HUES48 (cell line): ENCODE measurements around the gene KATNAL2.
"Not testable (repeated sequence)": the region's sequence is repeated elsewhere in the genome, so short reads cannot be mapped to it uniquely, and the experiment has no call there.

Experiments used
- H3K27ac ChIP-seq: one replicate; pipeline ENCODE4 v1.7.0; 2013; ENCODE audit warnings: low read depth, low read length, inconsistent platforms
- H3K27me3 ChIP-seq: 2 replicates; pipeline ENCODE4 v1.6.1; 2013; ENCODE audit warnings: mild to moderate bottlenecking, low read length; ENCODE audit not compliant: control insufficient read depth, insufficient read depth
- H3K36me3 ChIP-seq: 2 replicates; pipeline ENCODE4 v1.6.1; 2013; ENCODE audit warnings: low read length; ENCODE audit not compliant: control insufficient read depth, insufficient read depth
- H3K4me1 ChIP-seq: 2 replicates; pipeline ENCODE4 v1.6.1; 2013; ENCODE audit warnings: mild to moderate bottlenecking, low read length; ENCODE audit not compliant: control insufficient read depth, insufficient read depth
- H3K4me3 ChIP-seq: 2 replicates; pipeline ENCODE4 v1.5.1; 2013; ENCODE audit warnings: mild to moderate bottlenecking, low read depth, low read length
- H3K9ac ChIP-seq: 2 replicates; pipeline ENCODE4 v1.6.1; 2013; ENCODE audit warnings: mild to moderate bottlenecking, low read depth, low read length, moderate library complexity
- H3K9me3 ChIP-seq: 2 replicates; pipeline ENCODE4 v1.6.1; 2013; ENCODE audit warnings: low read length; ENCODE audit not compliant: control insufficient read depth, insufficient read depth

The KATNAL2 gene

DNA sequence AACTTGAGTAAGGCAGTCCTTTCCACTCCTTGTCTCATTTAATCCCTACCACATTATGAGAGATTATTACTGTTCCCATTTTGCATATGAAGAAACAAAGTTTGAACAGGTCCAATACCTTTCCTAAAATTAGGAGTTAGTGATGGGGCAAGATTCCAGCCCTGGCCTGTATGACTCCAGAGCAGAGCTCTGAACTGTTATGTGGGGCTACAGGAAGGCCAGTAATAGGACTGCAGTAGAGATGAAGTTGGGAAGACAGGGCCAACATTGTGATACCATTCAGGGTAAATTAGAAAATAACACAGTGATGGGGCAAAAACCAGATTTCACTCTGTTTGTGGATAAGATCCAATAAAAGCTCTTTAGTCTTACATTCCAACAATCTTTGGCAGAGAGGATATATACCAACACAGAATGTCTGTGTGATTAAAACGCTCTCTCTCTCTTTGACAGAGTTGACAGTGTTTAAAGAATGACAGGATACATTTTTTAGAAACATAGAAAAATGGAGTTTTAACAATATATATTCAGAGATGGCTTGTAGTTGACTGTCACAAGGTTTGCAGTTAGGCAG is 22.7 kb downstream of the KATNAL2 start:
- H3K9me3 ChIP-seq = no peaks in the 10 kb centered on the region
- H3K27me3 ChIP-seq = no peaks in the 10 kb centered on the region
- no peaks in the 10 kb centered on the region for H3K36me3 ChIP-seq
- H3K27ac ChIP-seq = no peak overlapping the region
- H3K4me1 ChIP-seq = peaks cover 12% of the 10 kb centered on the region
- no peak overlapping the region for H3K9ac ChIP-seq
- H3K4me3 ChIP-seq = no peak overlapping the region

DNA sequence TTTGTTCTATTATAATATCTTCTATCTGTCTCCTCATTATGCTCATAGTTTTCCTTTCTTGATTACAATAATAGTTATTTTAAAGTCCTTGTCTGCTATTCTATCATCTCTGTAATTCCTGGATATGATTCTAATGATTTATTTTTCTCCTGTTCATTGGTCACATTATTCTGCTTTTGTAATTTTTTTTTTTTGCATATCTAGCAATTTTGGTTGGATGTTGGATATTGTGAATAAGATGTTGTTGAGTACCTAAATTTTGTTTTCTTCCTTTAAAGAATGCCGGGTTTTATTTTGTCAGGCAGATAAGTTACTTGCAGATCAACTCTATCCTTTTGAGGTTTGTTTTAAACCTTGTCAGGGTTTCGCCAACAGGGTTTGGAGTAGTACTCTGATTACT is 25.2 kb downstream of the KATNAL2 start:
- no peaks in the 10 kb centered on the region for H3K9me3 ChIP-seq
- H3K27ac ChIP-seq = no peak overlapping the region
- no peak overlapping the region for H3K9ac ChIP-seq
- no peak overlapping the region for H3K4me3 ChIP-seq
- H3K4me1 ChIP-seq = peaks cover 16% of the 10 kb centered on the region
- H3K27me3 ChIP-seq = no peaks in the 10 kb centered on the region
- no peaks in the 10 kb centered on the region for H3K36me3 ChIP-seq

DNA sequence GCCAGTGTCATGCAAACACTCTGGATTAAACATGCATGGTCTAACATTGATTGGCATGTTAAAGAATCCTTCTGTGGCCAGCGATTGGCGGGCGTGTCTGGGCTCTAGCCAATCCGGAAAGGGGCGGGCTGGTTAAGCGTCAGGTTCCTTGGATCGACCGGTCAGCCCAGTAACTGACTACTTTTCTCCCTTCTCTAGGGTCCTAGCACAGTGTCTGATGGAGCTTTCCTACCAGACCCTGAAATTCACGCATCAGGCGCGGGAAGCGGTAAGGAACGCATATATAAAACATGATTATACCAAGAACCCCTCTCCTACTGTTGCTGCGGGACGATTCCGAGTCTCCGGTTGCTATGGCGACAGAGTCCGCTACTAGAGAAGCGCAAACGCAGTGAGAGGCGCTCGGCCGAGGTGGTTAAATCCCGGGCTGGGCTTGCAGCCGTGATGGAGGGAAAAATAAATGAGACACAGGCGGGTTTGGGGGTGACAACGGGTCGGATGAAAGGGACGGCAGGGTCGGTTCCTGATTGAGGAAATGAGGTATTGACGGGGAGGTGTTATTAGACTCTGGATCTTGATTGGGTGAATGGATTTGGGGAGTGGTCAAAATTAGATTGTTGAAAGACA is 29.4 kb downstream of the KATNAL2 start:
- H3K9ac ChIP-seq = no peak overlapping the region
- peaks cover 4% of the 10 kb centered on the region for H3K4me1 ChIP-seq
- H3K27ac ChIP-seq = no peak overlapping the region
- no peaks in the 10 kb centered on the region for H3K27me3 ChIP-seq
- peak overlapping the region; percentile 89 for H3K4me3 ChIP-seq
- H3K9me3 ChIP-seq = no peaks in the 10 kb centered on the region
- H3K36me3 ChIP-seq = no peaks in the 10 kb centered on the region

DNA sequence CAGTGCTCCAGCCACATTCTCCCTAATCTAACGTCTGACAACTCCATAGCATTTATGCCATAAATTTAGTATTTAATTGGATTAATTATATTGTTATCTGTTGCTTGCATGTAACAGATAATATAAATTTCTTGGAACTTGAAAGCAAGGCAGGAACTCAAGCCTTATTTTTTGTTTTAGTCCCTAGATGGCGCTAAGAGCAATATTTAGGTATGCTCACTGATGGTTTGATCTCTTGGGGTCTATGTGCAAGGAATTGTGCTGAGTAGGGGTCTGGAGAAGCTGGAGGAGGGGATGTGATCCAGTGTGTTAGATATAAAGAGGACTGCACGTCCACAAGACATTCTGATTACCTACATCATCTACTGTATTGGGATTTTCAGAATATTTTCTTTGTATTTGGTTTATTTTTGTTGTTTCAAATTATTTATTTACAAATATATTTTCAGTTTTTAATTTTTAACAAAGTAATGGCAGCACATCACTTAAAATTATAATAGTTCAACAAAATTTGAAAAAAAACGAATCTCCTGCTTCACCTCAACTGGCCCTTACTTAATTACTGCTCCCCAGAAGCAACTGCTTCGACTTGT is 32.8 kb downstream of the KATNAL2 start:
- H3K9me3 ChIP-seq = no peaks in the 10 kb centered on the region
- peaks cover 4% of the 10 kb centered on the region for H3K4me1 ChIP-seq
- no peak overlapping the region for H3K27ac ChIP-seq
- no peaks in the 10 kb centered on the region for H3K27me3 ChIP-seq
- H3K4me3 ChIP-seq = no peak overlapping the region
- H3K36me3 ChIP-seq = no peaks in the 10 kb centered on the region
- no peak overlapping the region for H3K9ac ChIP-seq

DNA sequence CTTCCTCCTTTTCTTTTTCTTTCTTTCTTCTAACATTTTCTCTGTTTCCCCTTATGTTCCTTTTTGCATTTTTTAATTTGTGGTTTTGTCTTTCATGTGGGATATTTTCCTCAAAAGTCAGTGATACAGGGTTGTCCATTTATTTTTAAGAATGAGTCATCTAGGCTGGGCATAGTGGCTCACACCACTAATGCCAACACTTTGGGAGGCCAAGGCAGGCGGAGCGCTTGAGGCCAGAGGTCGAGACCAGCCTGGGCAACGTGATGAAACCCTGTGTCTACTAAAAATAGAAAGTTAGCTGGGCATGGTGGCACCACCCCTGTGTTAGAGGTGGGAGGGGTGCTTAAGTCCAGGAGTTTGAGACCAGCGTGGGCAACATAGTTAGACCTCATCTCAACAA is 35.8 kb downstream of the KATNAL2 start:
- Histone ChIP-seq H3K27me3 (no peaks in the 10 kb centered on the region), H3K27ac (no peak overlapping the region), H3K9me3 (no peaks in the 10 kb centered on the region), H3K4me3 (no peak overlapping the region), H3K36me3 (no peaks in the 10 kb centered on the region), H3K4me1 (no peaks in the 10 kb centered on the region), H3K9ac (no peak overlapping the region)

DNA sequence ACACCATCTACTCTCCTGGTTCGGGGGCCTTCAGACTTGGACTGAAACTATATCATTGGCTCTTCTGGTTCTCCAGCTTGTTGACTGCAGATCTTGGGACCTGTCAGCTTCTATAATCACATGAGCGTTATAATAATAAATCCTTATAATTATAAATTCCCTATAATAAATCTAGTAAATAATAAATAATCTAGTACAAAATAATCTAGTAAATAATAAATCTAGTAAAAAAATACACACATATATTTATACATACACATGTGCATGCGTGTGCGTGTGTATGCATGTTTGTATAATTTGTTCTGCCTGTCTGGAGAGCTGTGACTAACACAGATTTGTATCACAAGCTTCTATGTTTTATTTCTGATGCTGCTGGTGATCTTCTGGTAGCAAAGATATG is 40.8 kb downstream of the KATNAL2 start:
- Histone ChIP-seq H3K4me3 (no peak overlapping the region), H3K27me3 (no peaks in the 10 kb centered on the region), H3K27ac (no peak overlapping the region), H3K9me3 (no peaks in the 10 kb centered on the region), H3K4me1 (no peaks in the 10 kb centered on the region), H3K9ac (no peak overlapping the region), H3K36me3 (no peaks in the 10 kb centered on the region)

DNA sequence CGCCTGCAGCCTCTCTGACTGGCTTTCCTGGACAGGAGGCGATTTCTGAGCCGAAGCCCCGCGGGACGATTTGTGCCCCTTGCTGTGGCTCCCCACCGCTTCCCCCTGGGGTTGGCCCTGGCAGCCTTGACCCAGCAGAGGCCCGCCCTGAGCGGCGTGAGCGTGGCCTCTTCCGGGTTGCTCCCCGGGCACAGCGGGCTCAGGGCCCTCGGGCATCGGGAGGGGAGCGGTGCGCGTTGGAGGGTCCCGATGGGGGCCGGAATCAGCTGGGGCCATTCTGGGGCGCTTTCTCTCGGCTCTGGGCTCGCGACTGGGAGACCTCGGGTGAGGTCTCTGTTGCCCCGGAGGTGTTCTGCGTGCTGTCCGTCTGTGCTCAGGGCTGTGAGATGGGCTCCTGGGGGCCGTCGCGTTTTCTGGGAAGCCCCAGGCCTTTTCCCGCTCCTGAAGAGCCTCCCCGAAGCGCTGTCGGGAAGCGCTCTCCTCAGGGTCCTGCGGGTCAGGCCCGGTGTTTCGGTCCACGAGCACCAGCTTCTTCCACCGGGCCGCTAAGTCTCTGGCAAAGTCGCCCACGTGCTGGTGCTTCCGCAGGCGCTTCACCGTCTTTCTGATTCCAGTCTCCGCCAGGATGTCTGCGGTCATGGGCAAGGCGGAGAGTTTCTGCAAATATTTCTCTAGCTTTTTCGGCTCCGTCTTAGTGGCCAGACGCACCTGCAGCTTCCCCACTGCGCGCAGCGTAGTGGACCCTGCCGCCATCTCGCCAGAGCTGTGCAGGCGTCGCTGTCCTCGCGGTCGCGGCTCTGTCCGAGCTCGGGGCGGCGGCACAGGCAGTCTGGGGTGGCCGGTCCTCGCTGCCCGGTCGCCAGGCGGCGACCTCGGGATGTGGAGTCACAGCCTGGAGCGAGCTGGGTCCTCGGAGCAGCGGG is 46.5 kb downstream of the KATNAL2 start:
- not testable (repeated sequence) for H3K9ac ChIP-seq, H3K27ac ChIP-seq, H3K9me3 ChIP-seq, H3K4me3 ChIP-seq, H3K4me1 ChIP-seq, H3K36me3 ChIP-seq, H3K27me3 ChIP-seq

DNA sequence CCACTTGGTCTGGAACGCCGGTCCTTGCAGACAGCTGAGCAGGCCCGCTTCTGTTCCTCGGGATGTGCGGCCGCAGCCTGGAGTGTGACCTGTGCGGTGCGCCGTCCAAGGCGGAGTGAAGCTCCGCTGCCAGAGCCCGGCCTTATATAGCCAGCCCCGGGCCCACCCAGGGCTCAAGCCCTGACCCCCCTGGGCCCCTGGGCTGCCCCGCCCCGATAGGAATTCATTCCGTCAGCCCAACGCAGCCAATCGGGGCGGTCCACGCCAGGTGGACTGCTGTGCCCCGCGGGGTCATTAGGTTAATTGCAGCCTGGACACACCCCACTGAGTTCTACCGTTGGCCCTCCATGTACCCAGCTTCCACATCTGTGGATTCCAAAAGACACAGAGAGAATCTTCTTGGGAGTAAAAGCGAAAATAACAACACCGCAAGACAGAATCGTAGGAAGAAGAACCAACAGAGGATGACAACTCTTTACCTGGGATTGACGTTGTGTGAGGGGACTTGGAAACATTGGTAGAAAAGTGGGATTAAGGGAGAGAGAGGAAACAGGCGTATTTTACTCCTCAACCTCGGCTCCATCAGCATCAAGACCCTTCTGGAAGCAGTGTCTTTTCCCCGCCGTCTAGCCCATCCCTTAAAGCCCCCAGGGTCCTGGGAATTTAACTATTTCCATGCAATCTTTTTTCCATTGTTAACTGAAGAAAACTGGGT is 47.3 kb downstream of the KATNAL2 start:
- H3K4me3 ChIP-seq, H3K27me3 ChIP-seq, H3K9me3 ChIP-seq, H3K9ac ChIP-seq, H3K4me1 ChIP-seq, H3K27ac ChIP-seq, H3K36me3 ChIP-seq: not testable (repeated sequence)

DNA sequence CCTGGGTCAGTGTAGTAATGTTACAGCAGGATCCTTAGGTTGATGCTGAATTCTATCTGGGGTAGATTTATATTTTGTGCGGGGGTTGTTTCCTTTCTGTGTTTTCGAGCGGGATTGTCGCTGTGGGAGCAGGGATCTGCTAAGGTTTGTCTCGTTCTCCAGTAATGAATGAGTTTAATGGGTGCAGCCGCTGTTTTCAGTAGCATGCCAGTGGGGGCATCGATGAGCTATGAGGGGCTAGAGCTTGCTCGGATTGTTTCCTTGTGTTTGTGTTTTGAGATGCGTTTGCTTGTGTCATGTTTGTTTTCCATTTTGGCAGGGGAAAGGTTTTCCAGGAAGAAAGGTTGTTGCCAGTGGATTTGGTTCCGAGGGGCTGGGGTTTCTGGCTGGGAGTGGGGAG is 48.9 kb downstream of the KATNAL2 start:
- H3K27me3 ChIP-seq, H3K4me1 ChIP-seq, H3K36me3 ChIP-seq, H3K9me3 ChIP-seq, H3K27ac ChIP-seq, H3K9ac ChIP-seq, H3K4me3 ChIP-seq: not testable (repeated sequence)

DNA sequence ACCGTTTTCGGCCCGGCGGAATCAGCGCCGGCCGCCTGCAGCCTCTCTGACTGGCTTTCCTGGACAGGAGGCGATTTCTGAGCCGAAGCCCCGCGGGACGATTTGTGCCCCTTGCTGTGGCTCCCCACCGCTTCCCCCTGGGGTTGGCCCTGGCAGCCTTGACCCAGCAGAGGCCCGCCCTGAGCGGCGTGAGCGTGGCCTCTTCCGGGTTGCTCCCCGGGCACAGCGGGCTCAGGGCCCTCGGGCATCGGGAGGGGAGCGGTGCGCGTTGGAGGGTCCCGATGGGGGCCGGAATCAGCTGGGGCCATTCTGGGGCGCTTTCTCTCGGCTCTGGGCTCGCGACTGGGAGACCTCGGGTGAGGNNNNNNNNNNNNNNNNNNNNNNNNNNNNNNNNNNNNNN is 52.1 kb downstream of the KATNAL2 start:
- not testable (repeated sequence) for H3K27me3 ChIP-seq, H3K9ac ChIP-seq, H3K36me3 ChIP-seq, H3K4me1 ChIP-seq, H3K4me3 ChIP-seq, H3K27ac ChIP-seq, H3K9me3 ChIP-seq
